Small intestine (tissue), 7 donors: ENCODE data around the gene SMAD6. TPM values are rescaled to one million over a fixed set of nuclear protein-coding genes. Genes with fewer than 3 reads are reported as not detected.

ENCODE experiments used
- DNase-seq, 2 donors: peaks; one replicate each; pipeline versions ENCODE4 v3.0.0 to v3.0.0-alpha.2; 2013
- FAIRE-seq: peaks from 2 replicates; lab custom pipeline; 2012; peaks lifted over from hg19 to GRCh38; lab: Jason Lieb, UNC
- H3K27ac ChIP-seq, 3 donors: one replicate each; pipeline ENCODE4 v1.5.1; 2013; ENCODE audit warnings: low read length in 2 of 3, mild to moderate bottlenecking in 2 of 3, control low read depth in 1 of 3, inconsistent platforms in 1 of 3, low read depth in 1 of 3, moderate library complexity in 1 of 3
- H3K27me3 ChIP-seq, 3 donors: one replicate each; pipeline ENCODE4 v1.6.1; 2013; ENCODE audit warnings: low read length in 3 of 3, inconsistent platforms in 1 of 3; ENCODE audit not compliant: control insufficient read depth in 3 of 3, insufficient read depth in 3 of 3
- H3K36me3 ChIP-seq, 3 donors: one replicate each; pipeline ENCODE4 v1.6.1; 2013; ENCODE audit warnings: low read length in 3 of 3, inconsistent platforms in 1 of 3, low read depth in 1 of 3, mild to moderate bottlenecking in 1 of 3, moderate library complexity in 1 of 3; ENCODE audit not compliant: control insufficient read depth in 3 of 3, insufficient read depth in 2 of 3
- H3K4me1 ChIP-seq, 3 donors: one replicate each; pipeline ENCODE4 v1.6.1; 2013; ENCODE audit warnings: low read length in 2 of 3, inconsistent platforms in 1 of 3, low read depth in 1 of 3, mild to moderate bottlenecking in 1 of 3, moderate library complexity in 1 of 3; ENCODE audit not compliant: control insufficient read depth in 3 of 3, insufficient read depth in 2 of 3
- H3K4me3 ChIP-seq, 3 donors: one replicate each; pipeline ENCODE4 v1.5.1; 2013; ENCODE audit warnings: low read length in 3 of 3, control low read depth in 1 of 3, inconsistent platforms in 1 of 3, low read depth in 1 of 3, mild to moderate bottlenecking in 1 of 3, moderate library complexity in 1 of 3
- H3K9me3 ChIP-seq, 2 donors: one replicate each; pipeline ENCODE4 v1.6.1; 2013; ENCODE audit warnings: low read depth in 1 of 2, low read length in 1 of 2; ENCODE audit not compliant: control insufficient read depth in 2 of 2, insufficient read depth in 1 of 2
- WGBS, 3 donors: extraction: QIAGEN DNeasy Blood & Tissue Kit; methylation state at CpG; one replicate each; pipeline ENCODE4 v1.1.7; 2013; 5-methylcytosine and 5-hydroxymethylcytosine counted together
- polyA plus RNA-seq, 4 donors: library from polyadenylated mRNA; stranded (reverse) in 3 of 4; unstranded in 1 of 4; fragments of 200-250 nt in 3 of 4; fragments of 120-200 nt in 1 of 4; gene quantifications; one replicate each; pipeline versions ENCODE4 v1.2.1 to v1.2.3, GENCODE V29; 2013
- donor health status: healthy with polysubstance abuse.
- donor health status: control.
- donor health status: control.
- donor health status: Bipolar disorder and iron deficiency.
- donor health status: healthy.

SMAD6 gene
- polyA plus RNA-seq, 4 donors, result 0.89 to 23.6 (median 10.4) TPM

DNA sequence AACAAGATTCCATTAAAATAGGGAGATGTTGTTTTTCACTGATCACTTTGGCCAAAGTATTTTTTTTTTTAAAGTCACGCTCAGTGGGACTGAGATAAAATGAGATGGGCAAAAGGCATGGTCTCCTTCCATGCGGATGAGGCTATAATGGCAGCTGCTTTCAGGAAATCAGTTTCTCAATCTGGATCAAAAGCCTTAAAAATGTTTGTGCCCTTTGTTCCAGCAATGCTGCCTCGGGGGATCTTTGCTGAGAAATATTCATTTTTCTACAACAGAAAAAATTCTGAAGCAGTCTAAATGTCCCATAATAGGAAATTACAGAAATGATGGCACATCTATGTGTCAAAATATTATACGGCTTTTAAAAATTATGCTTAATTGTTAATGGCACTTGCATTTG, 97.2 kb downstream of the SMAD6 start:
- H3K27me3 ChIP-seq, result no peaks in the 10 kb centered on the region
- 87 to 90% (median 89%) methylated on average over 4 of the region's 4 CpGs for WGBS, 3 donors
- no peak for FAIRE-seq

DNA sequence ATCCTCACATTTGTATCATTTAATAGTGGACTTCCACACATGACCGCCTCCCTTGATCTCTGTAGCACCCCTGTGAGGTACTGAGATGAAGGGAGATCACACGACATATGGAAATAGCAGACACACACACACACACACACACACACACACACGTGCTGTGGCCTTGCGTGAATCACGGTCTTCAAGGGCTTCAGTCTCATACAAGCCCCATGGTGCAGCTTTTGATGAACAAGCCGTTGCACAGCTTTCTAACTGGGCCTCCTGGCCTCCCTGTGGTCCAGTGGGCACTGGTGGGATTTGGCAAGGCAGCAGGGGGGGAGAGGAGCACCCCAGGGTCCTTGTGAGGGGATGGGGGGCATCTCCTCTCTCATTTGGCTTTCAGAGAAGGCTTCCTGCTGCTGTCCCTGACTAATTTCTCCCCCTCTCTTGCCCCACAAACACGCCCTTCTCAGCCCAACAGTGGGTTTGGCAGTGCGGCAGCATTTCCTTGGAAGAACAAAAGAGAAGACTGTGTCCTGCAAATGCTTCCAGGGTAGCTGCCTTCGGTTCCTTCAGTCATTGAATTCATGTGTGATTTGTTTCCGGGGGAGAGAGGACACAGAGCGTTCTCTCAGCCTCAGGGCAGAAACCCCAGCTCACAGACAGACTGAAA, 98.7 kb downstream of the SMAD6 start:
- no peaks in the 10 kb centered on the region for H3K36me3 ChIP-seq
- no peak overlapping the region for H3K4me3 ChIP-seq
- H3K27ac ChIP-seq, result no peak overlapping the region
- peaks cover 0 to 22% (median 8%) of the 10 kb centered on the region in 3 donors for H3K4me1 ChIP-seq
- FAIRE-seq (no peak), DNase-seq (no peak)
- 87 to 91% (median 88%) methylated on average over 11 of the region's 11 CpGs for WGBS, 3 donors
- H3K27me3 ChIP-seq, result no peaks in the 10 kb centered on the region
- no peaks in the 10 kb centered on the region for H3K9me3 ChIP-seq

More for the DNA sequence above, 97.2 kb downstream of the SMAD6 start:
- peaks cover 0 to 25% (median 8%) of the 10 kb centered on the region in 3 donors for H3K4me1 ChIP-seq
- H3K9me3 ChIP-seq, result no peaks in the 10 kb centered on the region
- no peak for DNase-seq
- H3K4me3 ChIP-seq, result no peak overlapping the region
- no peaks in the 10 kb centered on the region for H3K36me3 ChIP-seq
- no peak overlapping the region for H3K27ac ChIP-seq

DNA sequence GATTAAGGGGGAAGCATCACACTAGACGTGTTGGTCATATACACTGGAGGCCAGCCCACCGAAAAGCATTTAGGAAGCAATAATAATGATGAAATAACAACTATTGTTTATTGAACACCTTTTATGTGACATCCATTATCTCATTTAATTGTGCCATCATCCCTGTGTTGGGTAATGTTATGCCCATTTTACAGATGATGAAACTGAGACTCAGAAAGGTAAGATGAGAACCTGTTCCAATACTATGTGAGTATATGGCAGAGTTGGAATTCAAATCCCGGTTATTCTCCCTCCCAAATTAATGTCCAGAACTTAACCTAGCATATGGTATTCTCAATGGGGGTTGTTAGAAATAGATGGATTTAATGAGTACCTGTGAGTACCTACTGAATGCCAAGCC, 99.2 kb downstream of the SMAD6 start:
- Histone ChIP-seq H3K4me1 (peaks cover 0 to 22% (median 8%) of the 10 kb centered on the region in 3 donors), H3K4me3 (no peak overlapping the region), H3K27ac (no peak overlapping the region), H3K9me3 (no peaks in the 10 kb centered on the region), H3K27me3 (no peaks in the 10 kb centered on the region), H3K36me3 (no peaks in the 10 kb centered on the region)
- FAIRE-seq (no peak), DNase-seq (no peak)
- 74 to 78% (median 75%) methylated on average over 3 of the region's 3 CpGs for WGBS, 3 donors

DNA sequence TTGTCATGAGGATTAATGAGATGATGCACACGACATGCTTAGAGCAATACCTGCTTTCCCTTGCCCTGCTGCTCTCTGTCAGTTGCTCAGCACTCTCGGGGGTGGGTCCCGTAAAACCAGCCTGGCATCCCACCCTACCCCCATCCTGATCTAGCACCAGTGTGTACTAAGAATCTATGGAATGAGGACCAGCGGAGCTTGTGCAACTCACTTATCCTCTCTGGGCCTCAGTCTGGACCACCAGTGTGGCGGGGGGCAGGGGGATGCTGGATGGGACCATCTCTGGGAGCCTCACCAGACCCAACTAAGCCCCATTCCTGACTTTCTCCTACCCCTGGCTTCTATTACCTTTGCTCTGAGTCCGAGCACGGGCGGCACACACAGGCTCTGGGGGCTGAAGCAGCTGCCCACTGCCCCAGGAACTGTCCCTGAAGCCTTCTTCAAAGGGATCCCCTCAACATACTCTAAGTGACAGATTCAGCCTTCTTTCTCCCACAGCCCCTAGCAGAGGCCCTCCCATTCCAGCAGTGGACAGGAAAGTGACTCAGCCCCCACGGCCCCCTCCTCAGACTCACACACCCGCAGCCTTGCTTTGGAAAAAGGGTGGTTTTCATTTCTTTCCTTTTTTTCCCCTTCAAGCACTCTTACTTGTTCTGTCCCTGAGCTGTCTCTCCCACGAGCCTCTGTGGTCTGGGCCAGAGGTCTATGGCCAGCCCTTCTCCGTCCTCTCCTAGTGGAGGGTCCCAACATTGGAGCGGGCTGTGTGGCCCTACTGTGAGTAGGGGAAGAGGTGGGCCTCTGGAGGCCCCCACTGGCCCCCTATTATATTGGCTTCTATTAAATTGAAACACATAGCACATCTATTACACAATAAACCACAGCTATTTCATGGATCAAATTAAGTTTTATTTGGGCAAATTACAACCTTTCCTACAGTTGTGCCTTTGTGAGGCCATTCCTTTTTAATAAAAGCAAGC, 100.3 kb downstream of the SMAD6 start:
- WGBS, 3 donors, result 75 to 86% (median 85%) methylated on average over 13 of the region's 13 CpGs
- FAIRE-seq (no peak), DNase-seq (no peak)
- no peaks in the 10 kb centered on the region for H3K9me3 ChIP-seq
- H3K36me3 ChIP-seq, result no peaks in the 10 kb centered on the region
- H3K4me1 ChIP-seq, result peaks cover 0 to 22% (median 8%) of the 10 kb centered on the region in 3 donors
- peak overlapping the region; percentile 57 to 80 (median 75) for H3K27ac ChIP-seq
- H3K4me3 ChIP-seq, result no peak overlapping the region
- no peaks in the 10 kb centered on the region for H3K27me3 ChIP-seq

DNA sequence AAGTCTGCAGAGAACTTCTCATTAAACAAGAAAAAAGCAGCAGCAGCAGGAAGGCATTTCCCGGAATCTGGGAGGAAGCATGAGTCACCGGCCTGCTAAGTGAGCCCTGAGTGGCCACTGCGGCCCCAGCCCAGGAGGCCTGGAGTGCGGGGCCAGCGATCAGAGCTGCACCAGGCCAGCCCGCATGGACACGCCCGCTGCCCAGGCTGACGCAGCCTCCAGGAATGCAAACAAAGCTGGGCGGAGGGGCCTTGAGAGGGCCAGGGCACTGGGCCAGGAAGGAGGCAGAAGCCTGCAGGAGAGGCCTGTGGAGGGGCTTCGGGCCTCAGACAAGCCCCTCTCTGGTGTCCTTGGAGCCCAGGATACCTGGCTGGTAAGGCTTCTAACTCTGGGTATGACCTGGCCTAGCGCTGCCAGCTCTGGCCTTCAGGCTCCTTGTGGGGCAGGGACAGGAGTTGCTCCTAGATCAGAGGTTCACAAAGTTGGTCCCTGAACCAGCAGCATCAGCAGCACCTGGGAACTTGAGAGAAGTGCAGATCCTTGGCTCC, 101.2 kb downstream of the SMAD6 start:
- WGBS, 3 donors, result 6 to 28% (median 24%) methylated on average over 12 of the region's 12 CpGs
- no peaks in the 10 kb centered on the region for H3K27me3 ChIP-seq
- no peaks in the 10 kb centered on the region for H3K9me3 ChIP-seq
- no peak overlapping the region for H3K4me3 ChIP-seq
- no peak for FAIRE-seq
- DNase-seq, result peak; percentile 88 to 94
- no peaks in the 10 kb centered on the region for H3K36me3 ChIP-seq
- peak overlapping the region; percentile 67 to 80 (median 75) for H3K27ac ChIP-seq
- H3K4me1 ChIP-seq, result peaks cover 0 to 22% (median 8%) of the 10 kb centered on the region in 3 donors

DNA sequence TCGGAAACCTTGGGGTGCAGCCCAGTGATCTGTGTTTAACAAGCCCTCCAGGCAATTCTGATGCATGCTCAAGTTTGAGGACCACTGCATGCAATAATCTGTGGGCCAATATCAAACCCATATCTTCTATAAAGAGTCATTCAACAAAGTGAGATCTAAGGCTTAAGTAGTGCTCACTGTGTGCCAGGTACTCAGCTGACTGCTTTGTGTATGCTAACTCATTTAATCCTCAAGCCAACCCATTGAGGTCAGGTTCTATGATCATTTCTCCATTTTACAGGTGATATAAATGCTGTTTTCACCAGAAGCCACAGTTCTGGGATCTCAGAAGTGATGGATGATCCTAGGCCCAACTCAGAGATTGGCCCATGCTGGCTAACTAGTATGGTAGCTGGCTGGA, 101.7 kb downstream of the SMAD6 start:
- H3K4me3 ChIP-seq, result no peak overlapping the region
- H3K36me3 ChIP-seq, result no peaks in the 10 kb centered on the region
- peak overlapping the region; percentile 67 to 80 (median 75) for H3K27ac ChIP-seq
- DNase-seq, result no peak
- no peak for FAIRE-seq
- H3K4me1 ChIP-seq, result peaks cover 0 to 22% (median 8%) of the 10 kb centered on the region in 3 donors
- no peaks in the 10 kb centered on the region for H3K9me3 ChIP-seq
- WGBS, 3 donors, result 63 to 94% (median 69%) methylated on average over 1 of the region's 1 CpG
- no peaks in the 10 kb centered on the region for H3K27me3 ChIP-seq

DNA sequence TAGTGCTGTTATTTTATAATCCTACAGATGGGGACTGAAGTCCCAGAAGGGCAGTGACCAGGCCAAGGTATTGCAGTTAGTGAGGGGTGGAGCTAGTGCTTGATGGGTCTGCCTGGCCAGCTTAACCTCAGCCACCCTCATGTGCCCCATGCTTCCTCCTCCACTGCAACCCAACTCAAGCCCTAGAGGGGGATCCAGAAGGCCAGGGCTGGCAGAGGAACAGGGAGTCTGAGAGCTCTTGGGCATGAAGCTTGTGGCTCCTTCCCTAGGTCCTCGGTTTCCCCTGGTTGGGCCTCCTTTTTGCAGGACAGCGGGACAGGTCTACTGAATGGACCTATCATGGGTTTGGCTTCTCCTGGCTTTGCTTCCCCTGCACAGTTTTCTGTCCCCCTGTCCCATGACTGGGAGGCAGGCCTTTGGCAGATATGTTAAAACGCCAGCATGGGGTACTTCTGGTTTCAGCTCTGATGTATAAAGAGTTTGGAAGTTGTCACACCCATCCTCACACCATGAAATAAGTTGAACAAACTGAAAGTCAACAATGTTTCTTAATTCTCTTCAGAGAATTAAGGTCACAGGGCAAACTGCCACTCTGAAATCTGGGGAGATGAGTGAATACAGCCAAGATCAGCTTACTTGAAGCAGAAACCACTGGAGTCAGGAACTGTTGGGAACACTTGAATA, 103.3 kb downstream of the SMAD6 start:
- H3K27me3 ChIP-seq, result no peaks in the 10 kb centered on the region
- H3K4me1 ChIP-seq, result peaks cover 0 to 22% (median 8%) of the 10 kb centered on the region in 3 donors
- no peaks in the 10 kb centered on the region for H3K9me3 ChIP-seq
- WGBS, 3 donors, result 93 to 97% (median 93%) methylated on average over 3 of the region's 3 CpGs
- FAIRE-seq (no peak), DNase-seq (no peak)
- H3K27ac ChIP-seq, result no peak overlapping the region
- no peaks in the 10 kb centered on the region for H3K36me3 ChIP-seq
- H3K4me3 ChIP-seq, result no peak overlapping the region
